NCI-H82 treated with DMSO at 0.1 percent for 48 hours (cell line): ENCODE results near the gene SELENOW.

ENCODE experiments used
- DNase-seq: peaks from one replicate; lab custom pipeline; 2025; ENCODE audit not compliant: unreplicated experiment; lab: John Stamatoyannopoulos, UW

The SELENOW gene

DNA sequence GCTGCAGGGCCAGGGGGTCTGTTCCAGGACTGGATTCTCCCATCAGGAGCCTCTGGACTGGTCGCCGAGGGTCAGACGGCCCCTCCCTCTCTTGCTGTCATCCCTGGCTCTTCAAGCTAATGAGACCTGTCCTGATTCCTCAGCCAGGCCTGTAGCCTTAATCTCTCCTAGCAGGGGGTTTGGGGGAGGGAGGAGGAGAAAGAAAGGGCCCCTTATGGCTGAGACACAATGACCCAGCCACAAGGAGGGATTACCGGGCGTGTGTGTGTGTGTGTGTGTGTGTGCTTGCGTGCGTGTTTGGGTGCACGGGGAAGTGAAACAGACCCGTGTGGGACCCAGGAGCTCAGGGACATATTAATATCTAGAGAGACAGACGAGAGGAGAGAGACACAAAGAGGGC, 41.4 kb downstream of the SELENOW start:
- peak; percentile 97 for DNase-seq

DNA sequence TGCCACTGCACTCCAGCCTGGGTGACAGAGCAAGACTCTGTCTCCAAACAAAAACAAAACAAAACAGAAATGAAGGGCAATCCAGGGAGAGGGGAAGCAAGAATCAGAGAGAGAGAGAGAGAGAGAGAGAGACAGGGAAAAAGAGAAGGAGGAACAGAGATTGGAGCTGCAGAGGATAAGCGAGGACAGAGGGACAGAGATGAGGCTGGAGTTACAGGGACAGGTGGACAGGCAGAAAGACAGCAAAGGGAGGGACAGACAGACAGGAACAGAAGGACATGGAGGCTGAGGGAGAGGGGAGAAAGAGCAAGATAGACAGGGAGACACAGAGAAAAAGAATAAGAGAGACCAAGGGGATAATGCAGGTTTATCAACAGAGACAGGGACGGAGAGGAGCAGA, 41.9 kb downstream of the SELENOW start:
- peak; percentile 66 for DNase-seq

DNA sequence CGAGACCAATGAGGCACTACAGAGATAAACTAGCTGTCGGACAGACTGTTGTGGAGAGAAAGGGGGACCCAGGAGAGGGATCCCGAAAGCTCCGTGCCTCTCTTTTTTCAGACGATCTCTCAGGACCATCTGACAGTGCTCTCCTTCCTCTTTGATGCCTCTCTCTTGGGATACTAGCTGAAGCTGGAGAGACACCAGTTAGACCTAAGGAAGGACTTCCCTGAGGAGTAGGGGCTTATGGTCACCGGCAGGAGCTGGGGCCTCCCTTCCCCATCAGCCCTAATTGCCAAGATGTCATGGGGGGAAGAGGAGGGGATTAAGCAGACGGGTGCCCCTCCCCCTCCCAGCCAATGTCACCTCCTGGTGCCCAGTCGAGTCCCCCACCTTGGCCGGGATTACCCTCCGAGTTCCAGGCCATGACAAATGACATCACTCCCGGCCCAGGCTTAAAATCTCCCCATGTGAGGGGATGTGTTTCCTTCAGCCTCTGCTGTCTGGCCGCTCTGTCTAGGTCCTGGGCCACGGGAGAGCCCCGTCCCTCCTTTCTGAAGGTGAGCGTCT, 43.0 kb downstream of the SELENOW start, which contains the start of gene CRX:
TSS of gene CRX (plus strand) at position 478 of the 561 bp plus-strand sequence. CDS start 12,507 bp downstream, outside the sequence.
- peak; percentile 91 for DNase-seq

DNA sequence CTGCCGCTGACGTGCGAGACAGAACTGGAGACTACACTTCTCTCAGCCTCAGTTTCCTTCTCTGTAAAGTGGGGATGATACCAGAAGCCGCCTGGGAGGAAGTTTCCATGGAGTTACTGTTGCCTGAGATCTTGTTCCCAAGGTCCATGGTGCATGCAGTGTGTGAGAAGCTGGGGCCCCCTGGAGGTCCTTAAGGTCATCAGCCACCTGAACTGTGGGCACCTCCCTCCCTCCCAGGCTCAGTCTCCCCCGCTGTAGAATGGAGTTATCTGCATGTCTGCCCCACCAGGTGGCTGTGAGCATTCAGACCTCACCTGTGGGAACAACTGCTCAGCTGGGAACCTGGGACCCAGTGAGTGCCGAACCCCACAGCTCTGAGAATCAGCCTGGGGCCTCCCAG, 45.9 kb downstream of the SELENOW start:
- DNase-seq = no peak

DNA sequence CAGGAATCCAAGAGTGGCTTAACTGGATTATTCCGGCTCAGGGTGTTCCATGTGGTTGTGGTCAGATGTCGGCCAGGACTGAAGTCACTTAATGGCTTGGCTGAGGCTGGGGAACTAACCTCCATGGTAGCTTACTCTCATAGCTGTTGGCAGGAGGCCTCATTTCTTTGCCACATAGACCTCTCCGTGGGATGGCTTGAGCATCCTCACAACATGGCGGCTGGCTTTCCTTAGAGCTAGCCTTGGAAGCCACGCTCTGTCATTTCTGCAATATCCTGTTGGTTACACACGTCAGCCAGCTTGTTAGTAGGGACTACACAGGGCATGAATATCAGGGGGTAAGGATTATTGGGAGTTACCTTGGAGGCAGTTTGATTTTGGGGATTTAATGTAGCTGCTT, 48.3 kb downstream of the SELENOW start:
- DNase-seq = peak; percentile 83

DNA sequence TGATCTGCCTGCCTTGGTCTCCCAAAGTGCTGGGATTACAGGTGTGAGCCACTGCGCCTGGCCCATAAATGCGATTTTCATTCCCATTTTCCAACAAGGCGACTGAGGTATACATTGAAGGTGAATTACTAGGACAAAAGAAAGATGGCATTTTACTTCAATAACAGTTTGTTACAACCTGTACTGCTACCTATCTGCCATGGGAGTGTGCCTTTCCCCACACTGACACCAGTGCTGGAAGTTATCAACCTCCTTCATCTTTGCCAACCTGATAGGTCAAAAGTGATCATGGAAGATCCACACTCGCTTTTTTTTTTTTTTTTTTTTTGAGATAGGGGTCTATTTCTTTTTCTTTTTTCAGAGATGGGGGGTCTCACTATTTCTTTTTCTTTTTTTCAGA, 54.2 kb downstream of the SELENOW start:
- no peak for DNase-seq
